Measurements from ENCODE around the gene SLC35A4. TPM values are rescaled to one million over a fixed set of nuclear protein-coding genes. Genes with fewer than 3 reads are reported as not detected.

The SLC35A4 gene
- total and polyA plus RNA-seq, 2 of the 13 experiments (the other 11 are each of a cell fraction or from before 2014, with no cell fraction given) = 0.71 to 4.0 TPM

- TF ChIP-seq ZBTB4 (CRISPR knock-in tag; IDR thresholded peaks at IDR 0.05; ENCODE audit: borderline replicate concordance) (0 out of 2 replicates have a peak, but pooled peaks have one; percentile 69), ZNF317 (CRISPR knock-in tag; IDR thresholded peaks at IDR 0.05) (no peak), SP2 (CRISPR knock-in tag; IDR thresholded peaks at IDR 0.05) (peak; percentile 79), PAWR (CRISPR knock-in tag; IDR thresholded peaks at IDR 0.05; ENCODE audit: borderline replicate concordance) (no peak), ZFP41 (CRISPR knock-in tag; IDR thresholded peaks at IDR 0.05; ENCODE audit: borderline replicate concordance) (no peak), POGK (CRISPR knock-in tag; conservative IDR thresholded peaks at IDR 0.05) (peak; percentile 61; the same call in 1 of the 2 replicates), ZNF180 (CRISPR knock-in tag; IDR thresholded peaks at IDR 0.05; ENCODE audit: borderline replicate concordance, low read depth) (0 out of 2 replicates have a peak, but pooled peaks have one; percentile 43), ZNF891 (CRISPR knock-in tag; IDR thresholded peaks at IDR 0.05) (peak; percentile 38; the same call in 1 of the 2 replicates), ZNF660 (CRISPR knock-in tag; IDR thresholded peaks at IDR 0.05; ENCODE audit: borderline replicate concordance, low read depth) (no peak), CBX5 (CRISPR knock-in tag; IDR thresholded peaks at IDR 0.05; ENCODE audit: borderline replicate concordance) (peak; percentile 75; the same call in 1 of the 2 replicates), ZNF883 (CRISPR knock-in tag; IDR thresholded peaks at IDR 0.05; ENCODE audit: not compliant biosample characterization) (peak; percentile 53), ZBTB33 (CRISPR knock-in tag; IDR thresholded peaks at IDR 0.05) (peak; percentile 13; the same call in 1 of the 2 replicates), ATF2 (CRISPR knock-in tag; IDR thresholded peaks at IDR 0.05) (peak; percentile 67; the same call in 1 of the 2 replicates), SATB2 (CRISPR knock-in tag; IDR thresholded peaks at IDR 0.05) (no peak), SRY (CRISPR knock-in tag; IDR thresholded peaks at IDR 0.05) (peak; percentile 45; the same call in 1 of the 2 replicates), PREB (CRISPR knock-in tag; IDR thresholded peaks at IDR 0.05) (no peak), IRF1 (CRISPR knock-in tag; IDR thresholded peaks at IDR 0.05; ENCODE audit: low read depth) (no peak)
These were observed 16.9 kb upstream of the SLC35A4 start, which contains the start of gene EIF4EBP3 (continued) for GRCh38 chr5:140547508-140548299.

Measured in HepG2 (cell line).